ENCODE measurements around the gene PARVB.

- TF ChIP-seq SREBF2 (IDR thresholded peaks at IDR 0.05; ENCODE audit: low read length) (no peak), BCL11A (IDR thresholded peaks at IDR 0.05; ENCODE audit: low read depth, low read length) (no peak), ATF3 (IDR thresholded peaks at IDR 0.05; ENCODE audit: borderline replicate concordance, extremely low read depth, low read depth, low read length) (no peak), CTCF (IDR thresholded peaks at IDR 0.05 in 2 of 3, conservative IDR thresholded peaks at IDR 0.05 in 1 of 3; ENCODE audit: control insufficient read depth in 2 of 3, extremely low read depth in 1 of 3, insufficient read depth in 1 of 3, low read depth in 3 of 3, low read length in 3 of 3) (no peak), MAX (IDR thresholded peaks at IDR 0.05; ENCODE audit: low read depth, low read length) (no peak), POLR2AphosphoS5 (IDR thresholded peaks at IDR 0.05; ENCODE audit: low read length) (no peak), POLR2AphosphoS2 (IDR thresholded peaks at IDR 0.05; ENCODE audit: low read depth, low read length) (no peak), MTA3 (IDR thresholded peaks at IDR 0.05; ENCODE audit: borderline replicate concordance, low read length) (no peak), SMAD1 (IDR thresholded peaks at IDR 0.05; ENCODE audit: low read depth, partially characterized antibody) (no peak), ZBTB33 (IDR thresholded peaks at IDR 0.05) (no peak), FOS (IDR thresholded peaks at IDR 0.05; ENCODE audit: borderline replicate concordance, extremely low read depth, insufficient read length) (no peak), EZH2 (IDR thresholded peaks at IDR 0.05; ENCODE audit: borderline replicate concordance, control insufficient read depth, low read depth, low read length) (no peak), POLR2A (IDR thresholded peaks at IDR 0.05; ENCODE audit: low read depth, low read length) (no peak), BHLHE40 (IDR thresholded peaks at IDR 0.05; ENCODE audit: borderline replicate concordance in 1 of 2, low read depth in 2 of 2, low read length in 1 of 2) (no peak)
These were observed 11.5 kb upstream of the PARVB start for GRCh38 chr22:44012591-44012990.

Measured in GM12878 (cell line).